PC-3 (cell line): Measurements from ENCODE around the gene RSPRY1.

ENCODE experiments used
- CTCF ChIP-seq: fragments of 300-600 bp; sonication (generic); conservative IDR thresholded peaks from 2 replicates; pipeline ENCODE4 v1.5.1; 2017; ENCODE audit warnings: antibody characterized with exemption, low read depth, mild to moderate bottlenecking, low read length
- EZH2 ChIP-seq: fragments of 300-600 bp; sonication (generic); IDR thresholded peaks from one replicate; pipeline ENCODE4 v1.6.1; 2017; ENCODE audit warnings: antibody characterized with exemption, mild to moderate bottlenecking, low read length; ENCODE audit not compliant: unreplicated experiment
- EZH2phosphoT487 ChIP-seq: fragments of 300-600 bp; sonication (generic); IDR thresholded peaks from 2 replicates; pipeline ENCODE4 v1.6.1; 2018; ENCODE audit warnings: mild to moderate bottlenecking, antibody characterized with exemption, low read length, borderline replicate concordance

DNA sequence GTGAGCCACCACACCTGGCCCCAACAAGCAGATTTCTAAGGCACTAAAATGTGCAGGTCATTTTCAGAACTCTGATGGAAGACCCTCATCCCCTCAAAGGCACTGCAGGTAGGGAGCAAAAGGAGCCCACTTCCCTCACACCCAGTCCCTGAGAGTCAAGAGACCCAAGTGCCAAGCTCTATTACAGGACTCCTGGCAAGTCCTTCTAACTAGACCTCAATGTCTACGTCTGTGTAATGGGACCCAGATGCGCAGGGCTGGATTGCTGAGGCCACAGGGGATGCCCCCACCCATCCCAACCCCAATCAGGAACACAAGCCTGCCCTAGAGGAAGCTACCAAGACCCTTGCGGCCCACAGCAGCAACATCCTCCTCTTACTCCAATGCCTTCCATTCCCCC lies 95.7 kb downstream of the RSPRY1 start:
- no peak for TF ChIP-seq EZH2
- TF ChIP-seq CTCF = no peak
- no peak for TF ChIP-seq EZH2phosphoT487
